DMS53 (cell line): ENCODE results near the gene NACC1.

Source experiments
- DNase-seq: peaks from one replicate; lab custom pipeline; 2025; lab: John Stamatoyannopoulos, UW

Gene NACC1

GRCh38 chr19:13100031-13100588 is 18.0 kb upstream of the NACC1 start:
- DNase-seq, result peak; percentile 36

- no peak for DNase-seq
Measured at GRCh38 chr19:13100841-13101589, 17.0 kb upstream of the NACC1 start.

- no peak for DNase-seq
Measured at GRCh38 chr19:13101590-13102415, 16.3 kb upstream of the NACC1 start.

- DNase-seq, result no peak
Measured at GRCh38 chr19:13102416-13102665, 15.7 kb upstream of the NACC1 start.

- DNase-seq, result peak; percentile 79
Measured at GRCh38 chr19:13102666-13103580, 15.1 kb upstream of the NACC1 start, which contains the start of gene LYL1. Gene LYL1, minus strand, starts transcription at chr19:13102858. Its CDS starts 1,687 bp downstream, at chr19:13101171.

- no peak for DNase-seq
Measured at GRCh38 chr19:13103581-13104359, 14.3 kb upstream of the NACC1 start.

- DNase-seq, result peak; percentile 46
Measured at GRCh38 chr19:13104360-13104847, 13.7 kb upstream of the NACC1 start.

GRCh38 chr19:13104848-13105711 is 13.0 kb upstream of the NACC1 start:
- DNase-seq, result no peak

- DNase-seq, result no peak
Measured at GRCh38 chr19:13109361-13110098, 8.5 kb upstream of the NACC1 start.

GRCh38 chr19:13110099-13110610 is 7.9 kb upstream of the NACC1 start:
- DNase-seq, result no peak

- DNase-seq, result no peak
Measured at GRCh38 chr19:13112555-13112954, 5.5 kb upstream of the NACC1 start.

GRCh38 chr19:13115936-13116281 is 2.2 kb upstream of the NACC1 start:
- no peak for DNase-seq

GRCh38 chr19:13116282-13117175 is 1.5 kb upstream of the NACC1 start, which contains the start of gene TRMT1:
Gene TRMT1, minus strand, starts transcription at chr19:13116740. Its CDS starts 341 bp downstream, at chr19:13116399.
- DNase-seq, result peak; percentile 95

GRCh38 chr19:13117176-13117771 is 790 bp upstream of the NACC1 start:
- peak; percentile 71 for DNase-seq

- DNase-seq, result peak; percentile 70
Measured at GRCh38 chr19:13118424-13119193, 545 bp downstream of the NACC1 start.

- DNase-seq, result no peak
Measured at GRCh38 chr19:13119627-13120026, 1.6 kb downstream of the NACC1 start.

GRCh38 chr19:13120031-13120430 is 2.0 kb downstream of the NACC1 start:
- no peak for DNase-seq
